Small intestine (tissue), 7 donors: ENCODE measurements around the gene MAST4. TPM values are rescaled to one million over a fixed set of nuclear protein-coding genes. Genes with fewer than 3 reads are reported as not detected.

Source experiments
- DNase-seq, 2 donors: peaks; one replicate each; pipeline versions ENCODE4 v3.0.0 to v3.0.0-alpha.2; 2013
- FAIRE-seq: peaks from 2 replicates; lab custom pipeline; 2012; peaks lifted over from hg19 to GRCh38; lab: Jason Lieb, UNC
- H3K27ac ChIP-seq, 3 donors: one replicate each; pipeline ENCODE4 v1.5.1; 2013; ENCODE audit warnings: low read length in 2 of 3, mild to moderate bottlenecking in 2 of 3, control low read depth in 1 of 3, inconsistent platforms in 1 of 3, low read depth in 1 of 3, moderate library complexity in 1 of 3
- H3K27me3 ChIP-seq, 3 donors: one replicate each; pipeline ENCODE4 v1.6.1; 2013; ENCODE audit warnings: low read length in 3 of 3, inconsistent platforms in 1 of 3; ENCODE audit not compliant: control insufficient read depth in 3 of 3, insufficient read depth in 3 of 3
- H3K36me3 ChIP-seq, 3 donors: one replicate each; pipeline ENCODE4 v1.6.1; 2013; ENCODE audit warnings: low read length in 3 of 3, inconsistent platforms in 1 of 3, low read depth in 1 of 3, mild to moderate bottlenecking in 1 of 3, moderate library complexity in 1 of 3; ENCODE audit not compliant: control insufficient read depth in 3 of 3, insufficient read depth in 2 of 3
- H3K4me1 ChIP-seq, 3 donors: one replicate each; pipeline ENCODE4 v1.6.1; 2013; ENCODE audit warnings: low read length in 2 of 3, inconsistent platforms in 1 of 3, low read depth in 1 of 3, mild to moderate bottlenecking in 1 of 3, moderate library complexity in 1 of 3; ENCODE audit not compliant: control insufficient read depth in 3 of 3, insufficient read depth in 2 of 3
- H3K4me3 ChIP-seq, 3 donors: one replicate each; pipeline ENCODE4 v1.5.1; 2013; ENCODE audit warnings: low read length in 3 of 3, control low read depth in 1 of 3, inconsistent platforms in 1 of 3, low read depth in 1 of 3, mild to moderate bottlenecking in 1 of 3, moderate library complexity in 1 of 3
- H3K9me3 ChIP-seq, 2 donors: one replicate each; pipeline ENCODE4 v1.6.1; 2013; ENCODE audit warnings: low read depth in 1 of 2, low read length in 1 of 2; ENCODE audit not compliant: control insufficient read depth in 2 of 2, insufficient read depth in 1 of 2
- WGBS, 3 donors: extraction: QIAGEN DNeasy Blood & Tissue Kit; methylation state at CpG; one replicate each; pipeline ENCODE4 v1.1.7; 2013; 5-methylcytosine and 5-hydroxymethylcytosine counted together
- polyA plus RNA-seq, 4 donors: library from polyadenylated mRNA; stranded (reverse) in 3 of 4; unstranded in 1 of 4; fragments of 200-250 nt in 3 of 4; fragments of 120-200 nt in 1 of 4; gene quantifications; one replicate each; pipeline versions ENCODE4 v1.2.1 to v1.2.3, GENCODE V29; 2013
- donor health status: healthy with polysubstance abuse.
- donor health status: control.
- donor health status: control.
- donor health status: Bipolar disorder and iron deficiency.
- donor health status: healthy.

Gene MAST4
- polyA plus RNA-seq, 4 donors, result 3.0 to 16.4 (median 4.5) TPM

GRCh38 chr5:66587771-66588170, 8.4 kb upstream of the MAST4 start:
- H3K9me3 ChIP-seq, result no peaks in the 10 kb centered on the region
- H3K27ac ChIP-seq, result no peak overlapping the region
- H3K4me3 ChIP-seq, result no peak overlapping the region
- peaks cover 0 to 2% (median 0%) of the 10 kb centered on the region in 3 donors for H3K27me3 ChIP-seq
- no peaks in the 10 kb centered on the region for H3K4me1 ChIP-seq
- DNase-seq (no peak), FAIRE-seq (no peak)
- WGBS, 3 donors, result 77 to 85% (median 79%) methylated on average over 4 of the region's 4 CpGs
- no peaks in the 10 kb centered on the region for H3K36me3 ChIP-seq

GRCh38 chr5:66596636-66597182, 516 bp downstream of the MAST4 start:
- Histone ChIP-seq H3K4me3 (peak overlapping the region; percentile 22 to 60 (median 45)), H3K27ac (peak overlapping the region in 2 of 3 donors; percentile 0 to 13), H3K4me1 (peaks cover 0 to 4% (median 0%) of the 10 kb centered on the region in 3 donors), H3K27me3 (peaks cover 2 to 44% (median 2%) of the 10 kb centered on the region in 3 donors), H3K9me3 (no peaks in the 10 kb centered on the region), H3K36me3 (no peaks in the 10 kb centered on the region)
- DNase-seq, result peak in 1 of 2 donors; percentile 63
- 0% methylated on average over 36 to 56 of the region's 56 CpGs for WGBS, 3 donors
- no peak for FAIRE-seq

- Histone ChIP-seq H3K27ac (peak overlapping the region in 1 of 3 donors; percentile 0), H3K9me3 (no peaks in the 10 kb centered on the region), H3K36me3 (no peaks in the 10 kb centered on the region), H3K27me3 (peaks cover 2 to 44% (median 2%) of the 10 kb centered on the region in 3 donors), H3K4me1 (peaks cover 0 to 4% (median 0%) of the 10 kb centered on the region in 3 donors), H3K4me3 (peak overlapping the region; percentile 10 to 60 (median 45))
- FAIRE-seq (no peak), DNase-seq (peak in 1 of 2 donors; percentile 63)
- WGBS, 3 donors, result 1 to 2% (median 1%) methylated on average over 35 of the region's 35 CpGs
These were observed 1.1 kb downstream of the MAST4 start for GRCh38 chr5:66597183-66597757.

GRCh38 chr5:66602621-66603020, 6.4 kb downstream of the MAST4 start:
- FAIRE-seq (no peak), DNase-seq (no peak)
- H3K27me3 ChIP-seq, result peaks cover 0 to 13% (median 2%) of the 10 kb centered on the region in 3 donors
- no peaks in the 10 kb centered on the region for H3K9me3 ChIP-seq
- no peaks in the 10 kb centered on the region for H3K36me3 ChIP-seq
- WGBS, 3 donors, result 94 to 98% (median 96%) methylated on average over 1 of the region's 1 CpG
- H3K4me1 ChIP-seq, result no peaks in the 10 kb centered on the region
- H3K27ac ChIP-seq, result no peak overlapping the region
- no peak overlapping the region for H3K4me3 ChIP-seq

- H3K27me3 ChIP-seq, result peaks cover 0 to 7% (median 2%) of the 10 kb centered on the region in 3 donors
- WGBS, 3 donors, result 39 to 72% (median 50%) methylated on average over 1 of the region's 1 CpG
- FAIRE-seq, result no peak
These were observed 7.0 kb downstream of the MAST4 start for GRCh38 chr5:66603164-66603563.

GRCh38 chr5:66603881-66604280, 7.7 kb downstream of the MAST4 start:
- Histone ChIP-seq H3K36me3 (no peaks in the 10 kb centered on the region), H3K9me3 (no peaks in the 10 kb centered on the region), H3K4me1 (no peaks in the 10 kb centered on the region), H3K27me3 (peaks cover 0 to 3% (median 2%) of the 10 kb centered on the region in 3 donors), H3K27ac (no peak overlapping the region), H3K4me3 (no peak overlapping the region)
- no peak for FAIRE-seq
- no peak for DNase-seq
- 92 to 97% (median 93%) methylated on average over 4 of the region's 4 CpGs for WGBS, 3 donors

More at GRCh38 chr5:66603164-66603563, 7.0 kb downstream of the MAST4 start:
- no peaks in the 10 kb centered on the region for H3K9me3 ChIP-seq
- no peaks in the 10 kb centered on the region for H3K36me3 ChIP-seq
- no peak overlapping the region for H3K4me3 ChIP-seq
- no peak for DNase-seq
- no peak overlapping the region for H3K27ac ChIP-seq
- H3K4me1 ChIP-seq, result no peaks in the 10 kb centered on the region

GRCh38 chr5:66606713-66607112, 10.5 kb downstream of the MAST4 start:
- Histone ChIP-seq H3K27me3 (no peaks in the 10 kb centered on the region), H3K27ac (no peak overlapping the region), H3K36me3 (no peaks in the 10 kb centered on the region), H3K4me3 (no peak overlapping the region), H3K9me3 (no peaks in the 10 kb centered on the region), H3K4me1 (no peaks in the 10 kb centered on the region)
- WGBS, 3 donors, result 95 to 100% (median 97%) methylated on average over 2 of the region's 2 CpGs
- DNase-seq, result no peak
- FAIRE-seq, result no peak

- no peaks in the 10 kb centered on the region for H3K4me1 ChIP-seq
- no peak for DNase-seq
- H3K27me3 ChIP-seq, result no peaks in the 10 kb centered on the region
- H3K9me3 ChIP-seq, result no peaks in the 10 kb centered on the region
- no peak for FAIRE-seq
- H3K4me3 ChIP-seq, result no peak overlapping the region
- 89 to 96% (median 95%) methylated on average over 6 of the region's 6 CpGs for WGBS, 3 donors
- no peaks in the 10 kb centered on the region for H3K36me3 ChIP-seq
- no peak overlapping the region for H3K27ac ChIP-seq
These were observed 12.3 kb downstream of the MAST4 start for GRCh38 chr5:66608501-66608900.
